ENCODE measurements around the gene GSTK1.
"Not testable (repeated sequence)": the region's sequence is repeated elsewhere in the genome, so short reads cannot be mapped to it uniquely, and the experiment has no call there.

The GSTK1 gene

DNA sequence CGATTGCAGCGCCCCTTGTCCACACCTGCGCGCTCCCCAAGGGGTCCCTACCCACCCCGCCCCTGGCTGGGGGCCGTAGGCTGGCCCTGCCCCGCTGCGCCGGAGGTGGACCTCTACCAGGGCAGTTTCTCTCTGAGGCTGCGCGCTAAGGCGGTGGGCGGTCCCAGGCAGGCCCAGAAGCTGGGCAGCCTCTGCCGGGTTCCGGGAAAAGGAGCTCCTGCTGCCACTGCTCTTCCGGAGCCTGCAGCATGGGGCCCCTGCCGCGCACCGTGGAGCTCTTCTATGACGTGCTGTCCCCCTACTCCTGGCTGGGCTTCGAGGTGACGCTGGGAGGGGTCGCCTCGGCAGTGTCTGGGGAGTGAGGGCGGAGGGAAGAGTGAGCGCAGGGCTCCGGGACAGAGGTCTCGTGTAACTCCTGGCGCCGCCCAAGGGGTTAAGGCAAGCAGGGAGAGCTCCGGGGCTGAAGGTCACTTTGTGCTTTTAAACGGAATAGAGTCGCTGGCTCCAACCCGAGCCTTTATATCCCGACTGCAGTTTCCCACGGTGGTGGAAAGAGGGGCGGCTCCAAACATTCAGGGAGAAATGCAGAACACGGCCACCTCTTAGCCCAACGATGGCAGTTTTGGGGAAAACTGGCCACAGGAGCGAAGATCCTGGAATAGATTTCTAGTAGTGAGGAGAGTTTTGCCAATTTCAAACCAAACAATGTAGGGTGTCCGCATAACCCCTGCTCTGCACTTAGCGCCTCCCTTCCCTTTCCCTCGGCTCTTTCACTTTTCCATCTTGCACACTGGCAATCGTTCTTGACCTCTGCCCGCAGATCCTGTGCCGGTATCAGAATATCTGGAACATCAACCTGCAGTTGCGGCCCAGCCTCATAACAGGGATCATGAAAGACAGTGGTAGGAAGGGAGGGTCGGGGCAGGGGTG lies at the start of gene GSTK1:
Gene GSTK1, plus strand, starts transcription at position 176 of the 930 bp plus-strand sequence. Its CDS starts 73 bp downstream, at position 249.
- peak; percentile 50 for DNase-seq

DNA sequence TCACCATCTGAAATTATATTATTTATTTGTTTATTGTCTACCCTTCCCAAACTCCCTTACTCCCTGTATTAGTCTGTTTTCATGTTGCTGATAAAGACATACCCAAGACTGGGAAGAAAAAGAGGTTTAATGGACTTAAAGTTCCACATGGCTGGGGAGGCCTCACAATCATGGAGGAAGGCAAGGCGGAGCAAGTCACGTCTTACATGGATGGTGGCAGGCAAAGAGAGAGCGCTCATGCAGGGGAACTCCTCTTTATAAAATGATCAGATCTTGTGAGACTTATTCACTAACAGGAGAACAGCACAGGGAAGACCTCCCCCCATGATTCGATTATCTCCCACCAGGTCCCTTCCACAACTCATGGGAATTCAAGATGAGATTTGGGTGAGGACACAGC lies 49.8 kb upstream of the GSTK1 start:
- not testable (repeated sequence) for DNase-seq

DNA sequence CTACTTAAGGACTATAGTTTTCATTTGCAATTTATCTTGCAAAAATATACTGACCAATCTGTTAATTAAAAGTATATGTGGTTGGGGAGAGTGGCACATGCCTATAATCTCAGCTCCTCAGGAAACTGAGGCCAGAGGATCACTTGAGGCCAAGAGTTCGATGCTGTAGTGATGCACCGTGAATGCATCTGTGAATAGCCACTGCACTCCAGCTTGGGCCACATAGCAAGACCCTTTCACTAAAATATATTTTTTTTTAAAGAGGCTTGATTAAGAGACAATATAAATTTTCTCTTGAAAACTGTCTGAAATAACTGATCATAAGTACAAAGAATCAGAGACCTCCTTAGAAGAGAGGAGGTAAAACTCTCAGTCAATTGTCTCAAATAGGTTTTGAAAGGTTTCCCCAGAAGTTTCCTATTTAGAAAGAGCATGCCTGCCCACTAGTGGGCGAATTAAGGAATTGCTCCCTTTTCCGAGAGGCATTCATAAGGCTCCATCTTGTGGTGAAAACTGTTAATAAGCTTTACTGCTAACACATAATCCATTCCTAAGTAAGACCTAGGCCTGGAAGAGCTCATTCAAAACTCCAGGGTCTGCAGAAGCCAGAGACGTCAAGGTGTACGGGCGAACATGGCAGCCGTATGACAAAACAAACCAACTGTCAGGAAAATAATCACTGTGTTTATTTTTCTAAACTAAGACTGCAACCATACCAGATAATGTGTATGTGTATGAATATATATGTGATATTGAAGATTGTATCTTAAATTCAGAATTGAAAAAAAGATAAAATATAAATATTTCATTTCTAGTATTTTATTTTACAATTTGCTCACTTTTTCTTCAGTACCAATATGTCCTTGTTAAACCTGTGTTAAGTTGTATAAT lies 48.2 kb upstream of the GSTK1 start:
- DNase-seq = peak; percentile 77

DNA sequence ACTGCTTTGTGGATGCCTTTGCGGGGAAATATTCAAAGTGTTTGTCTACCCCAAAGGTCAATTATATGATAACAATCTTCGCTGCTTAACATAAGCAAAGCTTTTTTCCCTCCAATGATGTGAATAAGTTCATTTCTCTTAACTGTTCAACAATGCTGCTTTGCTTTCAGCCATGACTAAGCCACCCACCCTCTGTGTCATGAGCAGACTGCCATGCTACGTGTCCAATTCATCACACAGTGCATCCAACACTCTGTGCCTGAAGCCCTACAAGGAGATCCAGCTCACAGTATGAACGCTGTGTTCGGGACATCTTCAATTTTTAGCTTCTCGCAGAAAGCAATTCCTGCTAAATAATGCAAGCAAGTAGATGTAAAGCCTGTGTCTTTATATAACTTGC lies 47.1 kb upstream of the GSTK1 start:
- DNase-seq = no peak

DNA sequence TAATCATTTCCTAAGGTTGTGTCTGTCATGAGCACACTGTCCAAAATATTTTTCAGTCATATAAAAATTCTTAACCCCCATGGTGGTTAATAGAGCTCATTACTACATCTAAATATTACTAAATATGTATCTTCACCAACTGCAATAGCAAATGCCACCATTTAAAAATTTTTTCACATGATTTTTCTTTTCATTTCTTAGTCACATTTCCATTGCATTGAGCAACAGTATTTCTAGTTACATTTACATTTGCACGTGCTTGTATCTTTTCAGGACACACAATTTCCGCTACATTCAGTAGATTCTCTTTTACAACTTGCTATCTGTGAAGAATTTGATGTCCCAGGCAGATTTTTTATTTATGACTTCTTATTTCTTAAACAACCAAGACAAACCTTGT lies 46.6 kb upstream of the GSTK1 start:
- DNase-seq = no peak

DNA sequence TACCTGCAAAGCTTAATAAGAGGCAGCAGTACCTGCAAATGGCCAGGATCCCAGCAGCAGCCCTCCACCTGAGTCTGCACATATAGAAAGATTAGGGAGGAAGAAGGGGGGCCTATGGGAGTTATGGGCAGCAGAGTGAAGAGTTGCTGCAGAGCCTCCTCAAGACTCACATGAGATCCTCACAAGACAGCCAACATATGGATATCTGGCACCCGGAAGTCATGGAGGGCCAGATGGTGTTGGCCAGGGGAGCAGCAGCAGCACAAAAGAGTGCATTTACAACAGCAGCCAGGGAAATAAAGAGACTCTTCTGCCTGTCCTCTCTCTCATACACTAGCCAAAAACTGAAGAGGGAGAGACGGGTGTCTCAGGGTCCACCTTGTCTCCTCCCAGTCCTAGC lies 45.4 kb upstream of the GSTK1 start:
- no peak for DNase-seq

DNA sequence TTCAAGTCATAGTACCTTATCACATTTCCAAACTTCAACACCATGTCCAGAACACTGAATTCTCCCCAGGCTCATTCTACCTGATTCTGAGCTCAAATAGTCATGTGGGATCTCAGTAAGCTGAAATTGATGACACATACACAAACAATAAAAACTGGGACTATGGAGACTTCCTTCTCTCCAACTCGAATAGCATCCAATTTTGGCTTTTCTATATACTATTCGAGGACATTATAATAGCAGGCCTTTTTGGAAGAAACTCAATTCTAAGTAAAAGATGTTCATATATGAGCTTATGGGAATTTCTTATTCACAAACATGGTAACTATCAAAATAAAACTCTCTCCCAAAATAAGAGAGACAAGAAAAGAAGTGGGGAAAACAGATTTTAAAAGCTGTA lies 42.0 kb upstream of the GSTK1 start:
- DNase-seq = no peak

DNA sequence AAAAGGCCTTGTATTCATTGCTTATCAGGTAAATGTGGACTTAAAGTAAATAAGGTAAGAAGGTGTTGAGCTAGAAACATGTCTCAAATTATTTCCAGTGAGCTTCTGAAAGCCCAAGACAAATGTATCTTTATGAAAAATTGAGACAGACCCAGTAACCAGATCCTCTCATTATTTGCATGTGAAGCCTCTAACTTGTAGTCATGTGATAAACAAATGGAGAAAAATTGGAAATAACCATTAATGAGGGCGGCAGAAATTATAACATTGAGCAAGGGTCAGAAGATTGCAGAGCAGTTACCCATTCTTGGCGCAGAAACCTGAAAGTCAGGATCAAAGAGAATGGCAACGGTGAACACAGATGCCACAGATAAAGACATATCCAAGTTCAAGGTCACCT lies 41.5 kb upstream of the GSTK1 start, which contains the start of gene TAS2R40:
Gene TAS2R40, plus strand, starts transcription at position 301 of the 400 bp plus-strand sequence. Its CDS starts 42 bp downstream, at position 343.
- DNase-seq = no peak

DNA sequence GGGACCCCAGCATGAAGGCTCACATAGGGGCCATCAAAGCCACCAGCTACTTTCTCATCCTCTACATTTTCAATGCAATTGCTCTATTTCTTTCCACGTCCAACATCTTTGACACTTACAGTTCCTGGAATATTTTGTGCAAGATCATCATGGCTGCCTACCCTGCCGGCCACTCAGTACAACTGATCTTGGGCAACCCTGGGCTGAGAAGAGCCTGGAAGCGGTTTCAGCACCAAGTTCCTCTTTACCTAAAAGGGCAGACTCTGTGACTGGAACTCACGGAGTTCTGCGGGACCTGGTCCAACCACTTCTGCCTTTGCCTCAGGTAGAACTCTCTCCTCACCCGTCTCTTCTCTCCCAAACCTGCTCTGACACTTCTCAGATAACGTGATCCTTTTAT lies 40.5 kb upstream of the GSTK1 start:
- DNase-seq = no peak

DNA sequence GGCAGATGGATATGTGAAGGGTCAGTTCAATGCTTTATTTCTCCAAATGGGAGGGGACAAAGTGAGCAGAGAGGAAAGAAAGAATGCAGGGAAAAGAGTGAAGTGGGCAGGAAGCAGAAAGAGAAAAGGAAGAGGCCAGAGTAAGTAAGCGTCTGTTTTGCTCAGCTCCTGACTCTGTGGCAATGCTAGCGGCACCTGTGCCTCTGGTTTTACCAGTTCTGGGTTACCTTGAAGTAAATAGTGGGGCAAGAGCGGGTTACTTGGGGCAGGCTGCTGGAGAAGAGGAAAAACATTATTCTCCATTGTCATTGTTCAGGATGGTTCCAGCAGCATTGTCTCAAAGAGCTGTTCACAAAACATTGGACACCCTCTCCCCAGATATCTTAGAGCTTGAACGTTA lies 39.5 kb upstream of the GSTK1 start:
- no peak for DNase-seq

DNA sequence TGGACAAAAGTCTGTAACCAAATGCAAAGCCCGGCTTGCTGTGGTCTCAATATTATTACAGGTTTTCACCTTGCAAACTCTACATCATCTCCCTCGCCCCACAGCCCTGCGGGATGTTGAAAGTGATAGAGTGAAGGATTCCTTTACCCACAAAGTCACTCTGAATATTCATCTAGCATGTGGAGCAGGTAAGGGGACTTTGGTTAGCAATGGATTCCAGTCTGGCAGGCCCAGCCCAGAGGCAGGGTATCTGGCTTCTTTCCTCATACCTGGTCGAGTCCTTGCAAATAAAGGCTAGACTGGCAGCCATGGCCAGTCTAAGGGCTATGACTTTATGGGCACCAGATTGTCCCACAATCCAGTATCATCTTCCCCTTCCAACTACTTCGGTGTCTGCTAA lies 38.2 kb upstream of the GSTK1 start:
- no peak for DNase-seq

DNA sequence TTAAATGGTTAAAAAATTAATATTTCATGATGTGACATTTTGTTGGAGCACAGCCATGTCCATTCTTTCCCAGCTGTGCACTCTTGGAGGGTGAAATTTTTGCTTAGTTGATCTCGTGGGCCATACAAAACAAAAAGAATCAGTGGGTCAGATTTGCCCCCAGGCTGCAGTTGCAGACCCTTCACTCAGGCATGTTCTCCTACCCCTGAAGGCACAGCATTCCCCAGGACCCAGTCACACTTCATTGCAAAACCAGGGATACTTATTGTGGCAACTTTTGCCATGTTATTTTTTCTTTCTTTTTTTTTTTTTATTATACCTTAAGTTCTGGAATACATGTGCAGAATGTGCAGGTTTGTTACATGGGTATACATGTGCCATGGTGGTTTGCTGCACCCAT lies 35.4 kb upstream of the GSTK1 start:
- no peak for DNase-seq

DNA sequence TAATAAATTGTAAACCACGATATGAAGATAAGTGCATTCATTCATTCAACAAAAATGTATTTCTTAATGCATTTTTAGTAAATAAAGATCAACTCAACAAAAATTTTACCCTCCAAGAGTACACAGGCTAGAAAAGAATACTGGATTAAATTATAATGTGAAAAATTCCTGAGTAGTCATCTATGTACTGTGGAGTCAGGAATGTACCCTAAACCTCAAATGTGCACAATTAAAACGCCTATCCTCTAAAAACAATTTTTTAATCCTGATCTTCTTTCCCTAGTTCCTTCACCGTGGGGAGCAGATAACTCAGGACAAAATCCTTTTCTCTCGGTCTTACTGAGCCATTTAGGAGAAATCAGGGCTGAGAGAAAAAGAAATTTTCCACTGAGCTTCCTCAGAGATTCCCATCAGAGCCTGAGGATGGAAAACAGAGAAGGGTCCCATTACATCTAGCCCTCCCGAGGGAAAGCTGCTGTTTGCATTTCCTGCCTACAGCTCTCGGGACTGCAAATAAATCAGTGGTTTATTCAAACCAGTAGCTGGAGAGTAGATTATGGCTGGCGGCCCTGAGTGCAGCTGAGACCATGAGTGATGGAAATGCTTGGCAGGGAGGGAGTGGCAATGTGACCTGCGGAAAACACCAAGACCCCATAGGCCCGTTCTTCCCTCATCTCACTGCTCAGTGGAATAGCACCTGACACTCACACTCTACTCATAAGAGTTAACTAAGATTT lies 34.0 kb upstream of the GSTK1 start:
- no peak for DNase-seq

DNA sequence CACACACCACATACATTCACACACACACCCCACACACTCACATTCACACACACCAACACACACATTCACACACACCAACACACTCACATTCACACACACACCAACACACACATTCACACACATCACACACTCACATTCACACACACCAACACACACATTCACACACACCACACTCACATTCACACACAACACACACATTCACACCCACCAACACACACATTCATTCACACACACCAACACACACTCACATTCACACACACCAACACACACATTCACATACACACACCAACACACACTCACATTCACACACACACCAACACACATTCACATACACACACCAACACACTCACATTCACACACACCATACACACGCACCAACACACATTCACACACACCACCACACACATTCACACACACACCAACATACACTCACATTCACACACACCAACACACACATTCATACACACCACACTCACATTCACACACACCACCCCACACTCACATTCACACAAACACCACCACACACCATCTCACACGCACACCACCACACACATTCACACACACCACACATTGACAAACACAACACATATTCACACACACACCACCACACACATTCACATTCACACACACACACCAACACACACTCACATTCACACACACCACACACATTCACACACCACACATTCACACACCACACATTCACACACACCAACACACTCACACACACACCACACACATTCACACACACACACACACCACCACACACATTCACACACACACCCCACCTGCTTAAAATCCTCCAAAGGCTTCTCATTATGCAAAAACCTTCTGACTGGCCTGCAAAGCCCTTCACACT lies 32.4 kb upstream of the GSTK1 start:
- no peak for DNase-seq

DNA sequence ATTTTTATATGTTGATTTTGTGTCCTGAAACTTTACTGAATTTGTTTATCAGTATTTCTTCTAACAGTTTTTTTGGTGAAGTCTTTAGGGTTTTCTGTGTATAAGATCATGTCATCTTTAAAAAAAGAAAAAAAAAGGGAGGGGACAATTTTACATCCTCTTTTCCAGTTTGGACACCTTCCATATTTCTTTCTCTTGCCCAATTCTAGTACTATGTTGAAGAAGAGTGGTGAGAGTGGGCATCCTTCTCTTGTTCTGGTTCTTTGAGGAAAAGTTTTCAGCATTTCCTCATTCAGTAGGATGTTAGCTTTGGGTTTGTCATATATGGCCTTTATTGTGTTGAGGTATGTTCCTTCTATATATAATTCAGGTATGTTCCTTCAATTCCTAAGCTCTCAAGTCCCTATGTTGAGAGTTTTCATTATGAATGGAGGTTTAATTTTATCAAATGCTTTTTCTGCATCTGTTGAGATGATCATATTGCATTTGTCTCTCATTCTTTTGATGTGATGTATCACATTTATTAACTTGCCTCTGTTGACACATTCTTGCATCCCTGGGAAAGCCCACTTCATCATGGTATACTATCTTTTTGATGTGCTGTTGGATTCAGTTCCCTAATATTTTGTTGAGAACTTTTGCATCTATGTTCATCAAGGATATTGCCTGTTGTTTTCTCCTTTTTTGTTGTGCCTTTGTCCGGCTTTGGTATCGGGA lies 29.3 kb upstream of the GSTK1 start:
- DNase-seq = no peak

DNA sequence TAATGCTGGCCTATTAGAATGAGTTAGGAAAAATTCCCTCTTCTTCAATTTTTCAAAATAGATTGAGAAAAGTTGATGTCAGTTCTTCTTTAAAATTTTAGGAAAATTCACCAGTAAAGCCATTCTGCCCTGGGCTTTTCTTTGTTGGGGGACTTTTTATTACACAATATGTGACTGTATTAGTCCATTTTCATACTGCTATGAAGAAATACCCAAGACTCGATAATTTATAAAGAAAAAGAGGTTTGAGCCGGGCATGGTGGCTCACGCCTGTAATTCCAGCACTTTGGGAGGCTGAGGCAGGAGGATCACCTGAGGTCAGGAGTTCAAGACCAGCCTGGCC lies 28.7 kb upstream of the GSTK1 start:
- no peak for DNase-seq

DNA sequence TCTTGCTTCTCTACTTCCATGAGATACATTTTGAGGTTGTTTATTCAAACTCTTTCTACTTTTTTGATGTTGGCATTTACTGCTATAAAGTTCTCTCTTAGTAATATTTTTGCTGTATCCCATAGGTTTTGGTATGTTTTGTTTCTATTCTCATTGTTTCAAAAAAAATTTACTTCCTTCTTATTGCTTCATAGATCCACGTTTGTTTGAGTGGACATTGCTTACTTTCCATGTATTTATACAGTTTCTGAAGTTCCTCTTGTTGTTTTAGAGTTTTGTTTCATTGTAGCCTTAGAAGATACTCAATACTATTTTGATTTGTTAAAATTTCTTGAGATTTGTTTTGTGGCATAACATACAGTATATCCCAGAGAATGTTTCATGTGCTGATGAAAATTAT lies 27.7 kb upstream of the GSTK1 start:
- DNase-seq = no peak

DNA sequence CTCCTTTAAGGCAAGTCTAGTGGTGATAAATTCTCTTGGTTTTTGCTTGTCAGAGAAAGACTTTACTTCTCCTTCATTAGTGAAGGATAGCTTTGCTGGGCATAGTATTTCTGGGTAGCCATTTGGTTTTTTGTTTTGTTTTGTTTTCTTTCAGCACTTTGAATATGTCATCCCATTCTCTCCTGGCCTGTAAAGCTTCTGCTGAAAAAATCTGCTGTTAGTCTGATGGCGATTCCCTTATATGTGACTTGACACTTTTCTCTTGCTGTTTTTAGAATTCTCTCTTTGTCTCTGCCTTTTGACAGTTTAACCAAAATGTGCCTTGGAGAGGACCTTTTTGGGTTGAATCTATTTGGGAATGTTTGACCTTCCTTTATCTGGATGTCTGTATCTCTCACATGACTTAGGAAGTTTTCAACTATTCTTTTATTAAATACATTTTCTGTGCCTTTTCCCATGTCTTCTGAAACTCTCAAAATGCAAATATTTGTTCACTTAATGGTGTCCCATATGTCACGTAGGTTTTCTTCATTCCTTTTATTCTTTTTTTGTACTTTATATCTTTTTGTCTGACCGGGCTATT lies 26.7 kb upstream of the GSTK1 start:
- no peak for DNase-seq

DNA sequence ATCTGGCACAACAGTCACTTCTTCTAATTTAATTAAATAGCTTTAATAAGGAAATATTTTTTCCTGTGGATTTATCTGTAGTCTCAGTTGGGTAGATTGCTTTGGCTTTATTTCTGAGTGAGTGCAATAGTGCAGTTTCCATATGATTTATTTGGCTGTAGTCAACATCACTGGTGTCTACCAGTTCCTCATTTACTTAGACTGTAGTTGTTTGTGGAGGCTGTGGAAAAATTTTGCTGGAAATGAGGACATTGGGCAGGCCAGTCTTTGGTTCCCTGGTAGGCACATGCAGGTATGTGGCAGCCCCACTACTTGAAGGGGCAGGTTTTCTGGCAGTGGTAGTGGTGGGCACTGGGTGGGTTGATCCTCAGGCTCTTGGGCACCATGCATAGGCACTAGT lies 25.9 kb upstream of the GSTK1 start:
- DNase-seq = no peak

DNA sequence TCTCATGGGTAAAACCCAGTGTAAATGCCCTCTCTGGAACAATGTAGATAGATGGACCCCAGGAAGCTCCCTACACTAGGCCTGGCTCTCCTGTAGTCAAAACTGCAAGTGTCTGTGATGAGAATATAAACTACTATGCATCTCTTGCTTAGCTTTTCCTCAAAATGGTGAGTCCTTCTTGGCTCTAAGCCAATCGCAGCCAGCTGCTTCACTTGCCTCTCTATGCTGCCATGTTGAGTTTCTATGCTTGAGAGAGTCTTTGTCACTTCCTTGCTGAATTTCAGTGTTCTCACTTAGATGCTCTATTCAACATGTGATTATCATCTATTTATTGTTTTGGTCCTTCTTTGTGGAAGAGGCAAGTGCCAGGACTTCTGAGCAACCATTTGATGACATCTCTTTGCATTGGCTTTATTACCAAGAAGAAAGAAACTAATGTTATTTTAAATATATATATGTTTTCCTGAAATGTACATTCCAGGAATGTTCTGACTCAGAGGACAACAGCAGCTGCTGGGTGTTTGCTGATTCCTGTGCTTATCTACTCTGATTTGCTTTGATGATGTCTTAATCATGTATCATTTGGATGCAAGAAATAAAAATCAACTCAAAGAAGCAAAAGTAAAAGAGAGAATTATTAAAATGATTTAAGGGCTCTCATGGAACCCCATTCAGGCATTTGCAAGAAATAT lies 24.8 kb upstream of the GSTK1 start:
- no peak for DNase-seq
